ENCODE data around the gene GDPD1.
"Not testable (repeated sequence)": the region's sequence is repeated elsewhere in the genome, so short reads cannot be mapped to it uniquely, and the experiment has no call there.

The GDPD1 gene

DNA sequence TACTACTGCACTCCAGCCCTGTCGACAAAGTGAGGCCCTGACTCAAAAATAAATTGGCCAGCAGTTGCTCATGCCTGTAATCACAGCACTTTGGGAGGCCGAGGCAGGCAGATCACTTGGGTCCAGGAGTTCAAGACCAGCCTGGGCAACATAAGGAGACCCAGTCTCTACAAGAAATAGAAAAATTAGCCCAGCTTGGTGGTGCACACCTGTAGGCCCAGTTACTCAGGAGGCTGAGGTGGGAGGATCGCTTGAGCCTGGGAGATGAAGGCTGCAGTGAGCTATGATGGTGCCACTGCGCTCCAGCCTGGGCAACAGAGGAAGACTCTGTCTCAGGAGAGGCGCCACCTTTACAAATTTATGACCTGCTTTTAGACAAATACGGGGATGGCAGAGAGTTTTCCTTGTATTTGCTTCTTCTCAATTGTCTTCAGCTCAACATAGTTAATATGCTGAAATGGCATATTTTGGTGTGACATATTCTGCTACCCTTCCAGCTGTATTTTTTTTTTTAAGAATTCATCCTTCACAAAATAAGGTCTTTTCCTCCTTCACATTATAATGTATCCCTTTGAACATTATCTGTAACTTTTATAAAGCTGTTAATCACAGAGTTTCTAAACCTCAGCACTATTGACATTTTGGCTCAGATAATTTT, 90.1 kb downstream of the GDPD1 start:
- H3K4me2 ChIP-seq (ENCODE audit: low read length) = no peak overlapping the region
- TF ChIP-seq EZH2phosphoT487 (IDR thresholded peaks at IDR 0.05; ENCODE audit: borderline replicate concordance, low read length) (no peak), CTCF (IDR thresholded peaks at IDR 0.05; ENCODE audit: low read depth, low read length, poor library complexity, severe bottlenecking) (no peak)

DNA sequence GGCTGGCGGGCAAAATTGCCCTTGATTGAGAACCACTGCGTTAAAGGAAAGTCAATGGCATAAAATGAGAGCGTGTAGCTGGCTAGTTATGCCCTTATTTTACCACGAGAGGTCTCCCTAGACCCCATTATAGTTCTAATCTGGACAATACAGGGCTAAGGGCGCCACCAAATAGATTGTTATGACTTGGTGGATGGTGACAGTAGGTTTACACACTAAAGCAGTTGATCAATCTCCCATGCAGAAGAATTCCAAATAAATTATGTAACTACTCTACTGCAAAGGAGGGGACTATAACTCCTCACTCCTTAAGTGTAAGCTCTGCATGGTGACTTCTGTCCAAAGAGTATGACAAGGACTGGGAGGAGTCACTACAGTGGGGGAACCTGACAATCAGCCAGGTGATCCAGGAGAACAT, 90.7 kb downstream of the GDPD1 start:
- no peaks in the 10 kb centered on the region for H3K27me3 ChIP-seq (ENCODE audit: control insufficient read depth, low read length)
- H3K27ac ChIP-seq (ENCODE audit: low read depth, low read length) = no peak overlapping the region
- H3K9me3 ChIP-seq (ENCODE audit: control insufficient read depth, insufficient read depth, low read length) = no peaks in the 10 kb centered on the region
- TF ChIP-seq CTCF (IDR thresholded peaks at IDR 0.05; ENCODE audit: low read depth, low read length, poor library complexity, severe bottlenecking) (peak; percentile 79), EZH2phosphoT487 (IDR thresholded peaks at IDR 0.05; ENCODE audit: borderline replicate concordance, low read length) (no peak)
- no peaks in the 10 kb centered on the region for H4K20me1 ChIP-seq (ENCODE audit: control insufficient read depth, insufficient read depth, low read depth, low read length)
- no peaks in the 10 kb centered on the region for H3K4me1 ChIP-seq (ENCODE audit: control insufficient read depth, low read length)
- H3K4me2 ChIP-seq (ENCODE audit: low read length) = no peak overlapping the region
- no peaks in the 10 kb centered on the region for H3K79me2 ChIP-seq (ENCODE audit: control insufficient read depth, low read length)
- no peaks in the 10 kb centered on the region for H3F3A ChIP-seq (ENCODE audit: control insufficient read depth, insufficient read depth)
- H3K36me3 ChIP-seq (ENCODE audit: control insufficient read depth, low read length) = no peaks in the 10 kb centered on the region
- no peaks in the 10 kb centered on the region for H3K9me2 ChIP-seq (replicated peaks; ENCODE audit: control insufficient read depth, low read length)
- H3K4me3 ChIP-seq (ENCODE audit: low read length) = no peak overlapping the region

More for the DNA sequence above, 90.1 kb downstream of the GDPD1 start:
- Histone ChIP-seq H3K36me3 (ENCODE audit: control insufficient read depth, low read length) (no peaks in the 10 kb centered on the region), H3K9me2 (replicated peaks; ENCODE audit: control insufficient read depth, low read length) (no peaks in the 10 kb centered on the region), H3K4me1 (ENCODE audit: control insufficient read depth, low read length) (no peaks in the 10 kb centered on the region), H3K27me3 (ENCODE audit: control insufficient read depth, low read length) (no peaks in the 10 kb centered on the region), H3K27ac (ENCODE audit: low read depth, low read length) (no peak overlapping the region), H3K4me3 (ENCODE audit: low read length) (no peak overlapping the region), H3K9me3 (ENCODE audit: control insufficient read depth, insufficient read depth, low read length) (no peaks in the 10 kb centered on the region), H3F3A (ENCODE audit: control insufficient read depth, insufficient read depth) (no peaks in the 10 kb centered on the region), H3K79me2 (ENCODE audit: control insufficient read depth, low read length) (no peaks in the 10 kb centered on the region), H4K20me1 (ENCODE audit: control insufficient read depth, insufficient read depth, low read depth, low read length) (no peaks in the 10 kb centered on the region)

DNA sequence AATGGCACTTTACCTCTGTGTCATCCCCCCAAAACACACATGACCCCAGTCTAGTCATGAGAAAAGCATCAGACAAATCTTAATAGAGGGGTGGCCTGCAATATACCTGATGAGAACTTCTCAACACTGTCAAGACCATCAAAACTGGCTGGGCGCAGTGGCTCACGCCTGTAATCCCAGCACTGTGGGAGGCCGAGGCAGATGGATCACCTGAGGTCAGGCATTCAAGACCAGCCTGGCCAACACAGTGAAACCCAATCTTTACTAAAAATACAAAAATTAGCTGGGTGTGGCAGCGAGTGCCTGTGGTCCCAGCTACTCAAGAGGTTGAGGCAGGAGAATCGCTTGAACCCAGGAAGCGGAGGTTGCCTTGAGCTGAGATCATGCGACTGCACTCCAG, 91.2 kb downstream of the GDPD1 start:
- H4K20me1 ChIP-seq (ENCODE audit: control insufficient read depth, insufficient read depth, low read depth, low read length); H3K9me2 ChIP-seq (replicated peaks; ENCODE audit: control insufficient read depth, low read length); H3K27ac ChIP-seq (ENCODE audit: low read depth, low read length): not testable (repeated sequence)

GRCh38 chr17:59315866-59316265, 95.6 kb downstream of the GDPD1 start:
- Histone ChIP-seq H3K4me3 (ENCODE audit: low read length) (no peak overlapping the region), H3K4me2 (ENCODE audit: low read length) (no peak overlapping the region), H3K27me3 (ENCODE audit: control insufficient read depth, low read length) (no peaks in the 10 kb centered on the region), H3F3A (ENCODE audit: control insufficient read depth, insufficient read depth) (no peaks in the 10 kb centered on the region), H3K9me2 (replicated peaks; ENCODE audit: control insufficient read depth, low read length) (no peaks in the 10 kb centered on the region), H3K9me3 (ENCODE audit: control insufficient read depth, insufficient read depth, low read length) (no peaks in the 10 kb centered on the region), H3K27ac (ENCODE audit: low read depth, low read length) (no peak overlapping the region), H3K4me1 (ENCODE audit: control insufficient read depth, low read length) (no peaks in the 10 kb centered on the region), H3K79me2 (ENCODE audit: control insufficient read depth, low read length) (no peaks in the 10 kb centered on the region), H4K20me1 (ENCODE audit: control insufficient read depth, insufficient read depth, low read depth, low read length) (no peaks in the 10 kb centered on the region), H3K36me3 (ENCODE audit: control insufficient read depth, low read length) (no peaks in the 10 kb centered on the region)
- no peak for TF ChIP-seq EZH2phosphoT487 (IDR thresholded peaks at IDR 0.05; ENCODE audit: borderline replicate concordance, low read length)
- TF ChIP-seq CTCF (IDR thresholded peaks at IDR 0.05; ENCODE audit: low read depth, low read length, poor library complexity, severe bottlenecking) = no peak

More for the DNA sequence above, 91.2 kb downstream of the GDPD1 start:
- H3F3A ChIP-seq (ENCODE audit: control insufficient read depth, insufficient read depth); H3K27me3 ChIP-seq (ENCODE audit: control insufficient read depth, low read length); H3K79me2 ChIP-seq (ENCODE audit: control insufficient read depth, low read length); H3K4me1 ChIP-seq (ENCODE audit: control insufficient read depth, low read length); H3K4me3 ChIP-seq (ENCODE audit: low read length); H3K9me3 ChIP-seq (ENCODE audit: control insufficient read depth, insufficient read depth, low read length); H3K36me3 ChIP-seq (ENCODE audit: control insufficient read depth, low read length); H3K4me2 ChIP-seq (ENCODE audit: low read length): not testable (repeated sequence)

All from DOHH2 (cell line).